Measurements from ENCODE around the gene MRPL39. TPM values are rescaled to one million over a fixed set of nuclear protein-coding genes. Genes with fewer than 3 reads are reported as not detected.
"Not testable (repeated sequence)": the region's sequence is repeated elsewhere in the genome, so short reads cannot be mapped to it uniquely, and the experiment has no call there.

MRPL39 gene
- polyA plus RNA-seq, 1 donor from 2014 or later, result 28.5 TPM

GRCh38 chr21:25626757-25627156 lies 19.5 kb upstream of the MRPL39 start:
- TF ChIP-seq POLR2AphosphoS5 (IDR thresholded peaks at IDR 0.05), result no peak
- no peak for TF ChIP-seq EP300 (conservative IDR thresholded peaks at IDR 0.05; ENCODE audit: poor library complexity, severe bottlenecking)
- TF ChIP-seq TAF1 (IDR thresholded peaks at IDR 0.05; ENCODE audit: low read depth), result no peak
- TF ChIP-seq CTCF (IDR thresholded peaks at IDR 0.05; ENCODE audit: poor library complexity, severe bottlenecking), result no peak
- no peak for TF ChIP-seq EZH2 (IDR thresholded peaks at IDR 0.05; ENCODE audit: borderline replicate concordance, insufficient read depth, low read length, poor library complexity, severe bottlenecking)
- TF ChIP-seq SMC3 (conservative IDR thresholded peaks at IDR 0.05; ENCODE audit: poor library complexity), result no peak
- no peak for TF ChIP-seq RAD21 (conservative IDR thresholded peaks at IDR 0.05)
- TF ChIP-seq REST (IDR thresholded peaks at IDR 0.05; ENCODE audit: borderline replicate concordance), result no peak
- no peak for TF ChIP-seq MXI1 (conservative IDR thresholded peaks at IDR 0.05; ENCODE audit: poor library complexity, severe bottlenecking)
- no peaks in the 10 kb centered on the region for H3K9me2 ChIP-seq (ENCODE audit: insufficient read depth, low read length)
- H2AFZ ChIP-seq (ENCODE audit: low read depth, low read length), result no peak overlapping the region
- H3K27me3 ChIP-seq (ENCODE audit: insufficient read depth, low read depth, low read length), result no peaks in the 10 kb centered on the region
- H3K9ac ChIP-seq (ENCODE audit: low read length), result no peak overlapping the region
- H3K4me2 ChIP-seq (ENCODE audit: low read length), result no peak overlapping the region
- H3K36me3 ChIP-seq (ENCODE audit: insufficient read depth, low read length), result no peaks in the 10 kb centered on the region
- no peaks in the 10 kb centered on the region for H3K9me3 ChIP-seq (ENCODE audit: low read length)
- H4K20me1 ChIP-seq (ENCODE audit: insufficient read depth), result no peaks in the 10 kb centered on the region
- no peak overlapping the region for H3K27ac ChIP-seq (ENCODE audit: low read length)
- H3K4me3 ChIP-seq (ENCODE audit: low read length), result no peak overlapping the region
- no peaks in the 10 kb centered on the region for H3K79me2 ChIP-seq (replicated peaks; ENCODE audit: insufficient read depth, low read length)
- no peaks in the 10 kb centered on the region for H3F3A ChIP-seq (ENCODE audit: insufficient read depth, low read length, poor library complexity, severe bottlenecking)

- H3K27ac ChIP-seq (ENCODE audit: low read length); H3K4me2 ChIP-seq (ENCODE audit: low read length); H4K20me1 ChIP-seq (ENCODE audit: insufficient read depth); H3K9me3 ChIP-seq (ENCODE audit: low read length); H2AFZ ChIP-seq (ENCODE audit: low read depth, low read length); H3K27me3 ChIP-seq (ENCODE audit: insufficient read depth, low read depth, low read length); H3K9ac ChIP-seq (ENCODE audit: low read length); H3K36me3 ChIP-seq (ENCODE audit: insufficient read depth, low read length); H3F3A ChIP-seq (ENCODE audit: insufficient read depth, low read length, poor library complexity, severe bottlenecking); H3K79me2 ChIP-seq (replicated peaks; ENCODE audit: insufficient read depth, low read length); H3K9me2 ChIP-seq (ENCODE audit: insufficient read depth, low read length); H3K4me3 ChIP-seq (ENCODE audit: low read length): not testable (repeated sequence)
Observed at GRCh38 chr21:25625776-25626555, 18.7 kb upstream of the MRPL39 start.
